Measurements from ENCODE around the gene SLCO2B1.

SLCO2B1 gene

DNA sequence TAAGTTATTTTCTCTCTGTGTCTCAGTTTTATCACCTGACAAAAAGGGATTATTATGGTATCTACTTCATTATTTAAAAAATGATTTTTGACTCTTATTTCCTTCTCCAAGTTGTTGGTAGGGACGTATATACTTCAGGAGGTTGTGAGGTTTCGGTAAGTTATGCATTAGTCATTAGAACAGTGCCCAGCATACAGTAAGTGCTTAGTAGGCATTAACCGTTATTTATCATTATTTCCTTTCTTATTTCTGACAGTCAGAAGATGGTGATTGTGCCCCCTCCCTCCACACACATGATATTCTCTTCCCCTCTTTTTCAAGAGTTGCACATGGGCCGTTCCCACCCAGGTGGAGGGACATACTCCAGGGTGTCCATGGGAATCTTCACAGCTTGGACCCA, 36.1 kb downstream of the SLCO2B1 start (continued):
- TF ChIP-seq, protein P1, sequence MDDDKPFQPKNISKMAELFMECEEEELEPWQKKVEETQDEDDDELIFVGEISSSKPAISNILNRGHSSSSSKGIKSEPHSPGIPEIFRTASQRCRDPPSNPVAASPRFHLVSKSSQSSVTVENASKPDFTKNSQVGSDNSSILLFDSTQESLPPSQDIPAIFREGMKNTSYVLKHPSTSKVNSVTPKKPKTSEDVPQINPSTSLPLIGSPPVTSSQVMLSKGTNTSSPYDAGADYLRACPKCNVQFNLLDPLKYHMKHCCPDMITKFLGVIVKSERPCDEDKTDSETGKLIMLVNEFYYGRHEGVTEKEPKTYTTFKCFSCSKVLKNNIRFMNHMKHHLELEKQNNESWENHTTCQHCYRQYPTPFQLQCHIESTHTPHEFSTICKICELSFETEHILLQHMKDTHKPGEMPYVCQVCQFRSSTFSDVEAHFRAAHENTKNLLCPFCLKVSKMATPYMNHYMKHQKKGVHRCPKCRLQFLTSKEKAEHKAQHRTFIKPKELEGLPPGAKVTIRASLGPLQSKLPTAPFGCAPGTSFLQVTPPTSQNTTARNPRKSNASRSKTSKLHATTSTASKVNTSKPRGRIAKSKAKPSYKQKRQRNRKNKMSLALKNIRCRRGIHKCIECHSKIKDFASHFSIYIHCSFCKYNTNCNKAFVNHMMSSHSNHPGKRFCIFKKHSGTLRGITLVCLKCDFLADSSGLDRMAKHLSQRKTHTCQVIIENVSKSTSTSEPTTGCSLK (tag by site-specific recombination; IDR thresholded peaks at IDR 0.05), result no peak
- no peak for TF ChIP-seq ZNF114 (tag by site-specific recombination; IDR thresholded peaks at IDR 0.05)
- no peak for TF ChIP-seq WT1 (tag by site-specific recombination; IDR thresholded peaks at IDR 0.05)
- TF ChIP-seq, protein P2, sequence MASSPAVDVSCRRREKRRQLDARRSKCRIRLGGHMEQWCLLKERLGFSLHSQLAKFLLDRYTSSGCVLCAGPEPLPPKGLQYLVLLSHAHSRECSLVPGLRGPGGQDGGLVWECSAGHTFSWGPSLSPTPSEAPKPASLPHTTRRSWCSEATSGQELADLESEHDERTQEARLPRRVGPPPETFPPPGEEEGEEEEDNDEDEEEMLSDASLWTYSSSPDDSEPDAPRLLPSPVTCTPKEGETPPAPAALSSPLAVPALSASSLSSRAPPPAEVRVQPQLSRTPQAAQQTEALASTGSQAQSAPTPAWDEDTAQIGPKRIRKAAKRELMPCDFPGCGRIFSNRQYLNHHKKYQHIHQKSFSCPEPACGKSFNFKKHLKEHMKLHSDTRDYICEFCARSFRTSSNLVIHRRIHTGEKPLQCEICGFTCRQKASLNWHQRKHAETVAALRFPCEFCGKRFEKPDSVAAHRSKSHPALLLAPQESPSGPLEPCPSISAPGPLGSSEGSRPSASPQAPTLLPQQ (tag by site-specific recombination; IDR thresholded peaks at IDR 0.05), result no peak
- no peak for TF ChIP-seq ZNF571 (tag by site-specific recombination; IDR thresholded peaks at IDR 0.05)
- no peak for TF ChIP-seq ZNF677 (tag by site-specific recombination; IDR thresholded peaks at IDR 0.05)
- TF ChIP-seq TRIM28 (IDR thresholded peaks at IDR 0.05; ENCODE audit: borderline replicate concordance, low read length), result no peak
- TF ChIP-seq KLF16 (tag by site-specific recombination; IDR thresholded peaks at IDR 0.05), result no peak

- ChIA-PET POLR2A (no interaction called here), CTCF (interaction anchor here (1.0 kb wide), 1 partner anchor 49 kb away, joined by 3 read pairs; no protein-coding TSS in a partner anchor)
Observed at GRCh38 chr11:75188671-75189070, 37.8 kb downstream of the SLCO2B1 start.

GRCh38 chr11:75189108-75189507, 38.2 kb downstream of the SLCO2B1 start:
- CTCF ChIA-PET, result interaction anchor here (0.7 to 1.0 kb wide), 2 partner anchors 16 to 49 kb away, joined by 3 to 4 read pairs; no protein-coding TSS in a partner anchor
- POLR2A ChIA-PET, result interaction anchor here (0.6 kb wide), 1 partner anchor 951 kb away, joined by 3 read pairs; no protein-coding TSS in a partner anchor
- Histone ChIP-seq H3K9me3 (ENCODE audit: control insufficient read depth, insufficient read depth, low read depth, low read length) (no peaks in the 10 kb centered on the region), H3K4me1 (ENCODE audit: control insufficient read depth, insufficient read depth, low read length) (no peaks in the 10 kb centered on the region), H3K4me3 (ENCODE audit: low read depth, low read length) (no peak overlapping the region), H3K36me3 (ENCODE audit: control insufficient read depth in 2 of 2, insufficient read depth in 1 of 2, low read length in 2 of 2) (no peaks in the 10 kb centered on the region), H3K27ac (ENCODE audit: extremely low read depth, low read depth, low read length) (no peak overlapping the region)
- TF ChIP-seq ZNF16 (tag by site-specific recombination; IDR thresholded peaks at IDR 0.05; ENCODE audit: low read depth), result no peak
- TF ChIP-seq ZNF366 (tag by site-specific recombination; conservative IDR thresholded peaks at IDR 0.05), result no peak
- TF ChIP-seq GLIS2 (tag by site-specific recombination; IDR thresholded peaks at IDR 0.05), result no peak

More at GRCh38 chr11:75188671-75189070, 37.8 kb downstream of the SLCO2B1 start:
- Histone ChIP-seq H3K9me3 (ENCODE audit: control insufficient read depth, insufficient read depth, low read depth, low read length) (no peaks in the 10 kb centered on the region), H3K4me3 (ENCODE audit: low read depth, low read length) (no peak overlapping the region), H3K27ac (ENCODE audit: extremely low read depth, low read depth, low read length) (no peak overlapping the region), H3K4me1 (ENCODE audit: control insufficient read depth, insufficient read depth, low read length) (no peaks in the 10 kb centered on the region), H3K36me3 (ENCODE audit: control insufficient read depth in 2 of 2, insufficient read depth in 1 of 2, low read length in 2 of 2) (no peaks in the 10 kb centered on the region)
- TF ChIP-seq SP3 (tag by site-specific recombination; IDR thresholded peaks at IDR 0.05) (no peak), ZNF426 (tag by site-specific recombination; IDR thresholded peaks at IDR 0.05) (no peak), REPIN1 (tag by site-specific recombination; IDR thresholded peaks at IDR 0.05; ENCODE audit: low read depth) (no peak), ZNF792 (tag by site-specific recombination; IDR thresholded peaks at IDR 0.05) (no peak), SETDB1 (IDR thresholded peaks at IDR 0.05; ENCODE audit: insufficient read length, low read length) (no peak), ZNF843 (tag by site-specific recombination; IDR thresholded peaks at IDR 0.05) (no peak), ZNF391 (tag by site-specific recombination; IDR thresholded peaks at IDR 0.05; ENCODE audit: borderline replicate concordance, low read depth) (no peak)
- TF ChIP-seq, protein P2 (tag by site-specific recombination; IDR thresholded peaks at IDR 0.05), result no peak

All from HEK293 (cell line).